ENCODE measurements around the gene AK9.

AK9 gene

DNA sequence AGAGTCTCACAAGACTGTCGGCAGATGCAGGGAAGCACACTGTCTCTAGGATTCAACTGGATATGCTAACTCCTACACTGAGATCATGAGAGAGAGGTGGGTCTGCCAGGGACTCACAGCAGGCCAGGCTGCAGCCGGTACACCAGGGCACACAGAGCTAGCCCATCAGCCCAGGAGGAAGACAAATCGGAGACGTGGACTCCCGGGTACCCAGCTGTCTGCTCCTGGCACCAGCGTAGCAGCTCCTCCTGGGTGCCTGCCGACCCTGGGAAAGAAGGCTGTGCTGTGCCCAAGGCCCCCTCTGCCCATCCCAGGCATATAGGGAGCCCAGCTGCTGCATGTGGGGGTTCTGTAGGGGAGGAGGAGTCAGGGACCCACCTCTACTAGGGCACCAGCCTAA is 242.4 kb downstream of the AK9 start:
- DNase-seq (ENCODE audit: low read depth in 2 of 2, low spot score in 1 of 2) = no peak

DNA sequence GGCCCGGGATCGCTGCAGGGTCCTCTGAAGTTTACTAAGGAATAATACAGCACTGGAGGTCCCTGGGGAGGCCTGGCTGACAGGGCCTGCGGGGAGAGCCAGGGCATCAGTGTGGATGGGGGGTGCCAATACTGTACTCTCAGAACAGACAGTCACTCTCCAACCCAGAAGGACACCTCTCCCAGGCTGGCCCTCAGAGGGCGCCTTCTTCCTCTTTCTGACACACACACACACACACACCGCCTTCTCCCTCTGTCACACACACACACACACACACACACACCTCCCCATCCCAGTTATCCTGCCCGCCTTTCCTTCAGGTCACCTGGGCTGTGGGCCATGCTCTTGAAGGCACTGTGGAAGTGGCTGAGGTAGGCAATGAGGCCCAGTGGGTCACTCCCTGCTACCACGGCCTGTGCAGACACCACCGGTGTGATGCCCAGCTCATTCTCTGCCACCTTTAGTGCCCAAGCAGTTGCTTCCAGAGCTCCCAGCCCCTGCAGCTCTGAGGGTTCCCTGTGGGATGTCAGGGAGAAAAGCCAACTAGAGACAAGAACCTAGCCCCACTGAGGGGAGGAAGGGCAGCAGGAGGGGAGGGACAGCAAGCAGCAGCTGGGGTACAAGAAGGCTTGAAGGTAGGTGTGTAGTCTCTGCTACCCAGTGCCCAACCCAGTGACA is 243.0 kb downstream of the AK9 start:
- no peak for DNase-seq (ENCODE audit: low read depth in 2 of 2, low spot score in 1 of 2)

DNA sequence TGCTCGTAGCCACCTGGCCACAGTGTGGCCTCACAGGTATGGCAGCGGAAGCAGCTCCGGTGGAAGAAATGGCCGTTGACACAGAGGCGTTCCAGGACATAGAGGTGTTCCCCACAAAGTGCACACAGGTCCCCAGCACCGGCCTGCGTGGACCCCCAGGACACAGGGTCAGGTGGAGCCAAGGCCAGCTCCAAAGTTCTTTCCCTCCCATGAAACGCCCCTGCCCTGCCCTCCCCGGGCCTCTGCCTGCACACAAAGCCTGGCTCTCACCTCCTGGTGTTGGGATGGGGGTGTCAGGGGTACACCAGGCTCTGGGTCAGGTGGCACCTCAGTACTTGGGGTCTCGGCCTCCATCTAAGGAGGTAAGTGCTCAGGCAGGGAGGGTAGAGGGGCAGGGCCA is 243.9 kb downstream of the AK9 start:
- DNase-seq (ENCODE audit: low read depth in 2 of 2, low spot score in 1 of 2) = no peak

DNA sequence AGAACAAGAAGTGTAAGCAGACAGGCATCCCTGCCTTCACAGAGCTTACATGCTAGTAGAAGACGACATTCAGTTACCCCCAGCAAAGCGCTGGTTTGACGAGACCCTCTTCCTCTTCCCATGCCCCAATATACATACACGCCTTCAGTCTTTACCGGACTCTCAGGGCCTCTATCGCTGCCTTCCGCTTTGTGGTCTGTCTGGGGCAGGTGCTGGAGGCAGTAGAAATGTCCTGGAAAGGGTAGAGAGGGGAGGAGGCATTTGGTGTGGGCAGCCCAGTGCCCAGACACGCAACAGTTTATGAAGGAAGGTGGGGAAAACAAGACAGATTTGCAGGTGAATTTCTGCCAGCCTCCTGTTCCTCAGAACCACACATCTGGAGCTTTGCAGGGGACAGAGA is 244.5 kb downstream of the AK9 start:
- DNase-seq (ENCODE audit: low read depth in 2 of 2, low spot score in 1 of 2) = no peak

DNA sequence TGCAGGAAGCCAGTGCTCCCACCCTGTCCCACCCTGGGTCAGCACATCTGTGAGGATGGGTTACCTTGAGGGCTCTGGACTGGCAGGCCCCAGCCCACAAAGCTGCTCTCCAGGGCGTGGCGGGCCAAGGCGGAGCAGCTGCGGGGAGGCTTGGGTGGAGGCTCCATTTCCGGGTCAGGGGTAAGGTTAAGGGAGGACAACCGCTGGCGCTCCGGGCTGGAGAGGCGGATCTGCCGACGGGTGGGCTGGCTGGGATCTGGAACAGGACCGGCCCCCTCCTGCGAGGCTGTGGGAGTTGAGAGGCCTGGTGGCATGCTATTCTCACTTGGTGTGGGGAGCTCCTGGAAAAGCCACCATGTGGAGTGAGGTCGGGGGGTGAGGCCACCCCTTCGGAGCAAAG is 244.9 kb downstream of the AK9 start:
- DNase-seq (ENCODE audit: low read depth in 2 of 2, low spot score in 1 of 2) = no peak

DNA sequence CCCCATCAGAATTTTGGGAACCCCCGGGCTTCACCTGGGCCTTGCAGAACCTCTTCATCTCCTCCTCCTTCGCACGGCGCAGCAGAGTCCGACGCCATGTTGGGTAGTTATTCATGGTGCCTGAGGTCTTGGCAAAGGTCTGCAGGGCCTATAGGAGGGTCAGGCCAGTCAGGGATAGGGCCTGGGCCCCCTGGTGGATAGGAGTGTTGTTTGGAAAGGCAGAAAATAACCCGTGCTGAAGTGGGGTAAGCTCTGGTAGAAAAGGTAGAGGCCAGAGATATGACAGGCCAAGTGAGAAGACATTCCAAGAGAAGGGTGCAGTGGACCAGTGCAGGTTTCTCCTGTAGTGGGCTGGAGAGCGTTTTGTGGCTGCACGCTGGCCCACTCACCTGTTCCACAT is 245.6 kb downstream of the AK9 start:
- DNase-seq (ENCODE audit: low read depth in 2 of 2, low spot score in 1 of 2) = no peak

DNA sequence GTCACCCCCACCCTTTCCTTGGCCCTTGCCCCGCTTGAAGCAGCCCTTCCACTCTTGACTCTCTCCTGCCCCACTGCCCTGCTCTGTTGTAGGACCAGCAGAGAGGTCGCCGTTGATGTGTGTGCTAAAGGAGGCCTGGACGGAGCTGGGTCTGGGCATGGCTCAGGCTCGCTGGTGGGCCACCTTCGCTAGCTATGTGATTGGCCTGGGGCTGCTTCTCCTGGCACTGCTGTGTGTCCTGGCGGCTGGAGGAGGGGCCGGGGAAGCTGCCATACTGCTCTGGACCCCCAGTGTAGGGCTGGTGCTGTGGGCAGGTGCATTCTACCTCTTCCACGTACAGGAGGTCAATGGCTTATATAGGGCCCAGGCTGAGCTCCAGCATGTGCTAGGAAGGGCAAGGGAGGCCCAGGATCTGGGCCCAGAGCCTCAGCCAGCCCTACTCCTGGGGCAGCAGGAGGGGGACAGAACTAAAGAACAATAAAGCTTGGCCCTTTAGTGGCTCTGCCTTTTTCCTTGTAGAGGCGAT is 247.5 kb downstream of the AK9 start:
- no peak for DNase-seq (ENCODE audit: low read depth in 2 of 2, low spot score in 1 of 2)

Measured in stimulated activated CD8-positive, alpha-beta memory T cell treated with anti-CD3 and anti-CD28 coated beads, Interleukin-4, amount 100 ng/mL, for 4 hours (primary cell).